Heart right ventricle (tissue), 16 donors: ENCODE measurements around the gene CACNG4. TPM values are rescaled to one million over a fixed set of nuclear protein-coding genes. Genes with fewer than 3 reads are reported as not detected.

Experiments used
- ATAC-seq, 8 donors: fragments of 200-7000 bp; cut with Tn5 transposase; one replicate each; pipeline ENCODE4 v1.9.1; 2020; ENCODE audit warnings: mild to moderate bottlenecking in 8 of 8, moderate library complexity in 8 of 8, moderate number of reproducible peaks in 1 of 8
- DNase-seq, 2 donors: peaks; one replicate each; pipeline ENCODE4 v3.0.0-alpha.2; 2020
- H3K27ac ChIP-seq, 10 donors: fragments of 200-600 bp; sonication (generic) in 2 of 10; one replicate each; pipeline versions ENCODE4 v1.5.0 to v1.8.0; 2020 to 2022; ENCODE audit warnings: mild to moderate bottlenecking in 3 of 10
- H3K27me3 ChIP-seq, 7 donors: fragments of 200-600 bp; one replicate each; pipeline ENCODE4 v1.8.0; 2021 to 2022; ENCODE audit warnings: mild to moderate bottlenecking in 2 of 7
- H3K36me3 ChIP-seq, 9 donors: fragments of 200-600 bp; sonication (generic) in 1 of 9; one replicate each; pipeline versions ENCODE4 v1.5.0 to v1.8.0; 2020 to 2022; ENCODE audit warnings: mild to moderate bottlenecking in 2 of 9
- H3K4me1 ChIP-seq, 9 donors: fragments of 200-600 bp; sonication (generic) in 1 of 9; one replicate each; pipeline versions ENCODE4 v1.5.0 to v1.8.0; 2020 to 2022; ENCODE audit warnings: mild to moderate bottlenecking in 4 of 9
- H3K4me3 ChIP-seq, 10 donors: fragments of 200-600 bp; sonication (generic) in 2 of 10; one replicate each; pipeline versions ENCODE4 v1.5.0 to v1.8.0; 2020 to 2022; ENCODE audit warnings: mild to moderate bottlenecking in 7 of 10, moderate library complexity in 2 of 10
- H3K9me3 ChIP-seq, 11 donors: fragments of 200-600 bp in 10 of 11; sonication (generic) in 2 of 11; one replicate each; pipeline versions ENCODE4 v1.5.0 to v1.8.0; 2013 to 2022; ENCODE audit warnings: mild to moderate bottlenecking in 2 of 11, control low read depth in 1 of 11, moderate library complexity in 1 of 11
- WGBS, 2 donors: extraction: QIAGEN DNeasy Blood & Tissue Kit; methylation state at CpG; one replicate each; pipeline ENCODE4 v1.1.7; 2013; ENCODE audit warnings: inconsistent platforms in 1 of 2; 5-methylcytosine and 5-hydroxymethylcytosine counted together
- intact Hi-C, 10 donors: fragments of 100-400 bp; cut with DNase I; formaldehyde crosslinking; loops; one replicate each; pipeline versions ENCODE4 v1.11.1 to v1.14.2; 2022
- polyA plus RNA-seq, 2 donors: library from polyadenylated mRNA; stranded (reverse); fragments of 200-250 nt; gene quantifications; one replicate each; pipeline ENCODE4 v1.2.3, GENCODE V29; 2013
- total RNA-seq, 10 donors: library from RNA; stranded (reverse); fragmentation: NEBNext Ultra II Directional in 3 of 10; extraction: Animal tissue kit (Norgen Biotek cat#: 25700) in 3 of 10; gene quantifications; one replicate each; pipeline versions ENCODE4 v1.2.1 to v1.2.4, GENCODE V29; 2021 to 2023
- TF ChIP-seq, protein P1 (sequence below), 9 donors: fragments of 200-600 bp; sonication (generic) in 2 of 9; IDR thresholded peaks; one replicate each; pipeline versions ENCODE4 v1.5.0 to v1.8.0; 2021 to 2022; ENCODE audit warnings: antibody characterized with exemption in 9 of 9, mild to moderate bottlenecking in 5 of 9, moderate library complexity in 1 of 9
- donor health status: Arrhythmogenic right ventricular cardiomyopathy.
- donor health status: ischemic (EF 13 %, LVEDD 7.1; RV severe dilation, severe dysfunction).
- donor health status: healthy with polysubstance abuse.
- donor health status: DM: no; HTN: yes; CAD: no.
- donor health status: DM: no; HTN: no; CAD: no.
- donor health status: ischemic (EF 25% LVEDD 6.9; RV normal size, moderate dysfunction).
- donor health status: ischemic (EF 25% LVEDD 5.7; RV mildly dilated, moderate dysfunction).
- donor health status: healthy.
- donor health status: DM: yes; HTN: yes; CAD: no.
- donor health status: Ischemic cardiomyopathy.
- donor health status: ischemic (EF 35%, LVEDD 5.7; RV mildly dilated, moderate dysfunction).
- donor health status: nonischemic (EF 11% LVEDD 7.7; RV severe dilation, severe dysfunction).
- donor health status: DM: yes; HTN: yes; CAD: no.
- donor health status: PGD.
- donor health status: ischemic (EF 29% LVEDD 5.4; RV normal size, mild dysfunction).
- donor health status: nonischemic (EF 23%, LVEDD 6.1; RV moderate dilation, normal function).

Gene CACNG4
- total and polyA plus RNA-seq, 12 donors = 0.06 to 0.11 (median 0.07) TPM; not detected in 7

DNA sequence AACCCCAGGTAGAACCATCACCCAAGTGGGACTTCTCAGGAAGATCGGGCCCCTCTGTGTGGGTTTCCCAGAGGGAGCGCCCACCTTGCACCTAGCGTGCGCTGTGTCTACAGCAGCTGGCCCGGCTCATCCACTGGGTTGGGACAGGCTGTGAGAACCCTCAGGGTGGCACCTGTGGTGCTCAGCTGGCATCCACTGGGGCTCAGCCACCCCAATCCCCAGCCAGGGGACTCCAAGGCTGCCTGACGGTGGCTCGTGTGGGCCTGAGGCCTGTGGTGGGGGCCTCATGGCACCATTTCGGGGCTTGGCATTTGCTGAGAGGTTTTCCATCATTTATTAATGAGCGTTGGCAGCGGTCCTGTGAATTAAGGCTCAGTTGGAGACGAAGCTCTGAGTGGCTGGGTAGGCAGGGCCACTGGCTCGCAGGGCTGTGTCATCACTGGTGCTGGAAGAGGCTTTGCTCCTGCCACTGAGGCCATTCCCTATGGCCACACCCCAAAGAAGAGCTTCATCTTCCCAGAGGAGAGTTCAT is 28.5 kb downstream of the CACNG4 start:
- no peaks in the 10 kb centered on the region for H3K4me1 ChIP-seq
- intact Hi-C loops = no loop called here
- H3K4me3 ChIP-seq = no peak overlapping the region
- 94 to 96% methylated on average over 12 of the region's 12 CpGs for WGBS, 2 donors
- TF ChIP-seq, protein P1, sequence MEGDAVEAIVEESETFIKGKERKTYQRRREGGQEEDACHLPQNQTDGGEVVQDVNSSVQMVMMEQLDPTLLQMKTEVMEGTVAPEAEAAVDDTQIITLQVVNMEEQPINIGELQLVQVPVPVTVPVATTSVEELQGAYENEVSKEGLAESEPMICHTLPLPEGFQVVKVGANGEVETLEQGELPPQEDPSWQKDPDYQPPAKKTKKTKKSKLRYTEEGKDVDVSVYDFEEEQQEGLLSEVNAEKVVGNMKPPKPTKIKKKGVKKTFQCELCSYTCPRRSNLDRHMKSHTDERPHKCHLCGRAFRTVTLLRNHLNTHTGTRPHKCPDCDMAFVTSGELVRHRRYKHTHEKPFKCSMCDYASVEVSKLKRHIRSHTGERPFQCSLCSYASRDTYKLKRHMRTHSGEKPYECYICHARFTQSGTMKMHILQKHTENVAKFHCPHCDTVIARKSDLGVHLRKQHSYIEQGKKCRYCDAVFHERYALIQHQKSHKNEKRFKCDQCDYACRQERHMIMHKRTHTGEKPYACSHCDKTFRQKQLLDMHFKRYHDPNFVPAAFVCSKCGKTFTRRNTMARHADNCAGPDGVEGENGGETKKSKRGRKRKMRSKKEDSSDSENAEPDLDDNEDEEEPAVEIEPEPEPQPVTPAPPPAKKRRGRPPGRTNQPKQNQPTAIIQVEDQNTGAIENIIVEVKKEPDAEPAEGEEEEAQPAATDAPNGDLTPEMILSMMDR (IDR thresholded peaks at IDR 0.05) = no peak
- H3K36me3 ChIP-seq = no peaks in the 10 kb centered on the region
- ATAC-seq (peak in 1 of 8 donors; percentile 33), DNase-seq (no peak)
- H3K27me3 ChIP-seq = peaks cover 0 to 29% (median 16%) of the 10 kb centered on the region in 7 donors
- H3K9me3 ChIP-seq = no peaks in the 10 kb centered on the region
- H3K27ac ChIP-seq = no peak overlapping the region

DNA sequence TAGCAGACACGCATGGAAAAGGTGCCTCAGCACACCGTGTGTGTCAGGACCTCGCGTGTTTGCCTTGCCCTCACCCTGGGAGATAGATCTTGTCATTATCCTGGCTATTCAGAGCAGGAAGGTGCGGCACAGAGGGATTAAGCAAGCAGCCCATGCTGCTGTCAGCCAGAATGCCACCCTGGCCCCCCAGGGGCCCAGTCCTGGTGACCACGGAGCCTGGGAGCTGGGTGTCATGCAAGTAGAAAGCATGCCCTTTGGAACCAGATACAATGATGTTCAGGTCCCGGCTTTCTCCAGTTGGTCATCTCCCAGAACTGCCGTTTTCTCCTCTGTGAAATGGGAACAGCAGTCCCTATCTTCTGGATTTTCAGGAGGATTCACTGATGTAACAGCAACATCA is 29.9 kb downstream of the CACNG4 start:
- no peak overlapping the region for H3K4me3 ChIP-seq
- no peak overlapping the region for H3K27ac ChIP-seq
- WGBS, 2 donors = 87 to 90% methylated on average over 8 of the region's 8 CpGs
- H3K27me3 ChIP-seq = peaks cover 0 to 16% (median 6%) of the 10 kb centered on the region in 7 donors
- TF ChIP-seq, protein P1 (IDR thresholded peaks at IDR 0.05) = no peak
- no peaks in the 10 kb centered on the region for H3K4me1 ChIP-seq
- no peaks in the 10 kb centered on the region for H3K36me3 ChIP-seq
- no peak for ATAC-seq
- H3K9me3 ChIP-seq = no peaks in the 10 kb centered on the region
- no peak for DNase-seq
- intact Hi-C loops = no loop called here

DNA sequence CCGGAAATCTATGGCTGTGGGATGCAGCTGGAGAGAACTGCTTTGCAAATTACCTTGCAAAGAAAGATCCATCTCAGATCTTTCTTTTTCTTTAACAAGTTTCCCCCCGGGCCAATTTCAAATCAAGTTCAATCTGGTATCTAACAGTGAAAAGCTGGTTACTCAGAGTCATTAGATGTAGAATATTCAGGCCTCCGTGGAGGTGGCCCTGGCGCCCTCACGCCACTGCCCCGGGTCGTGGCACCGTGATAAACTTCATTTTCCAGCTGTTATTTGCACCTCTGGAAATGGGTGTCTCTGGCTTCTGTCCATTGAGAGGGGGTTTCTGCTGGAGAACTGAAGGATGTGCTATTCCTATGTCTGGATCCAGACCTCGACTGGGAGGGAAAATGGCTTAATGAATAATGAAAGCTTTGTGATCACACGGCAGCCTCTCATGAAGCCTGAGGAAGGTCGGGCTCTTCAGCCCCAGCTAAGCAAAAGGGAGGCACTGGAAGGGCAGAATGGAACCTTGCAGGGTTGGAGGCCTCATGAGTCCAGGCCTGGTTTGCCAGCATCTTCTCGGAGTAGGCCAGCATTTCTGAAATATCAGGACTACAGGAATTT is 30.5 kb downstream of the CACNG4 start:
- DNase-seq = no peak
- no peak for ATAC-seq
- TF ChIP-seq, protein P1 (IDR thresholded peaks at IDR 0.05) = no peak

DNA sequence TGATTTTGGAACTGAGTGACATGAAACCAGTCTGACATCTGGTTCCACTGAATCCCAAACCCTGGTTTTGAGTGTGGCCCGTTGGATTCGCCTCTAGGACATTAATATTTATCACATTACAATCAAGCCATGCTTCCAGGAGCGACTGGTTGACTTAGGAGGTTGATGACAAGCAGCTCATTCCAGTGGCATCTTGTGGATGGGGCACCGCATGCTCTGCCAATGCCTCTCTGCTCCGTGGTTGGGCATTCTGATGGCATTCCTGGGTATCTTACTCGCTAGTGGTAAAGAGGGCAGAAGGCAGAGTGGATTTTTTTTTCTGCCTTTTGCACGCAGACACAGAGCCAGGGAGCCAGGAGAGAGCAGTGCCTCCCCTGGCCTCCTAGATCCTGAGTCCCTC is 31.4 kb downstream of the CACNG4 start:
- DNase-seq = no peak
- WGBS, 2 donors = 56 to 67% methylated on average over 7 of the region's 7 CpGs
- no peak for ATAC-seq
- Histone ChIP-seq H3K27me3 (peaks cover 0 to 4% (median 1%) of the 10 kb centered on the region in 7 donors), H3K27ac (no peak overlapping the region), H3K4me1 (no peaks in the 10 kb centered on the region), H3K9me3 (no peaks in the 10 kb centered on the region), H3K36me3 (no peaks in the 10 kb centered on the region), H3K4me3 (no peak overlapping the region)
- intact Hi-C loops = no loop called here
- TF ChIP-seq, protein P1 (IDR thresholded peaks at IDR 0.05) = no peak

More for the DNA sequence above, 30.5 kb downstream of the CACNG4 start:
- no peaks in the 10 kb centered on the region for H3K9me3 ChIP-seq
- WGBS, 2 donors = 80% methylated on average over 12 of the region's 12 CpGs
- H3K4me1 ChIP-seq = no peaks in the 10 kb centered on the region
- H3K27me3 ChIP-seq = peaks cover 0 to 9% (median 3%) of the 10 kb centered on the region in 7 donors
- no peaks in the 10 kb centered on the region for H3K36me3 ChIP-seq
- intact Hi-C loops = no loop called here
- no peak overlapping the region for H3K4me3 ChIP-seq
- no peak overlapping the region for H3K27ac ChIP-seq
